AG04450 (cell line): ENCODE measurements around the gene SMO. TPM values are rescaled to one million over a fixed set of nuclear protein-coding genes. Genes with fewer than 3 reads are reported as not detected.

Source experiments
- CTCF ChIA-PET: fragments of 300-600, 350-600 bp; formaldehyde crosslinking; extraction: SDS; loops from one replicate; lab custom pipeline; 2022; ENCODE audit warnings: antibody characterized with exemption, inconsistent platforms; lab: Charles Lee
- POLR2A ChIA-PET: fragments of 350-600 bp; formaldehyde crosslinking; extraction: SDS; loops from one replicate; lab custom pipeline; 2021; ENCODE audit warnings: antibody characterized with exemption, inconsistent platforms; lab: Yijun Ruan, JAX
- DNase-seq: peaks from one replicate; pipeline ENCODE4 v3.0.0-alpha.2; 2011; ENCODE audit warnings: low read depth, low spot score
- H3K27ac ChIP-seq: one replicate; pipeline ENCODE4 v1.5.1; 2012; ENCODE audit warnings: low read depth, low read length, control low read depth
- H3K27me3 ChIP-seq: one replicate; pipeline ENCODE4 v1.6.0; 2012; ENCODE audit warnings: low read length; ENCODE audit not compliant: control insufficient read depth, insufficient read depth
- H3K4me3 ChIP-seq: 2 replicates; pipeline ENCODE4 v1.5.1; 2011; ENCODE audit warnings: mild to moderate bottlenecking, low read depth, low read length, control low read depth
- H3K9me3 ChIP-seq: 2 replicates; pipeline ENCODE4 v1.5.1; 2012; ENCODE audit warnings: low read length; ENCODE audit not compliant: control insufficient read depth, insufficient read depth
- CTCF ChIP-seq: IDR thresholded peaks from 2 replicates; pipeline ENCODE4 v1.5.1; 2011; ENCODE audit warnings: low read depth, low read length, control low read depth, inconsistent platforms
- polyA minus RNA-seq: library from RNA; depleted of rRNA, polyadenylated mRNA; stranded (reverse); fragments of >200 nt; gene quantifications from 2 replicates; pipeline ENCODE4 v1.2.3, GENCODE V29; 2011; rRNA and poly(A)+ RNA removed
- polyA plus RNA-seq: library from polyadenylated mRNA; depleted of rRNA; stranded (reverse); fragments of >200 nt; gene quantifications from 2 replicates; pipeline ENCODE4 v1.2.3, GENCODE V29; 2011; rRNA removed

The SMO gene
- 20.8 and 26.5 TPM in 2 replicates for polyA plus RNA-seq
- polyA minus RNA-seq: 65.5 and 79.7 TPM in 2 replicates

GRCh38 chr7:129188372-129188891, at the start of gene SMO:
SMO (plus strand) TSS chr7:129188633; CDS start chr7:129189152, 519 bp downstream.
- H3K27me3 ChIP-seq: peaks cover 5% of the 10 kb centered on the region
- no peak for TF ChIP-seq CTCF
- peak within 1 kb of the TSS; percentile 39 for H3K27ac ChIP-seq
- CTCF ChIA-PET: interaction anchor here (1.1 kb wide), 1 partner anchor 25 kb away, joined by 4 read pairs; no protein-coding TSS in a partner anchor
- peak within 1 kb of the TSS; percentile 82 for H3K4me3 ChIP-seq
- POLR2A ChIA-PET: interaction anchor here (0.6 to 1.1 kb wide), 5 partner anchors 15 to 706 kb away, joined by 3 to 5 read pairs (median 3); no protein-coding TSS in a partner anchor
- DNase-seq: no peak
- no peaks in the 10 kb centered on the region for H3K9me3 ChIP-seq

GRCh38 chr7:129143724-129144094, 44.7 kb upstream of the SMO start:
- Histone ChIP-seq H3K27ac (no peak overlapping the region), H3K4me3 (no peak overlapping the region), H3K27me3 (peaks cover 52% of the 10 kb centered on the region), H3K9me3 (no peaks in the 10 kb centered on the region; the same call in 1 of the 2 replicates)
- ChIA-PET POLR2A (no interaction called here), CTCF (interaction anchor here (1.7 kb wide), 1 partner anchor 20 kb away, joined by 8 read pairs; no protein-coding TSS in a partner anchor)
- no peak for TF ChIP-seq CTCF
- DNase-seq: no peak

- ChIA-PET POLR2A (interaction anchor here (0.6 kb wide), 1 partner anchor 62 kb away, joined by 7 read pairs; no protein-coding TSS in a partner anchor), CTCF (interaction anchor here (1.7 kb wide), 1 partner anchor 20 kb away, joined by 8 read pairs; no protein-coding TSS in a partner anchor)
- Histone ChIP-seq H3K27me3 (peaks cover 52% of the 10 kb centered on the region), H3K9me3 (no peaks in the 10 kb centered on the region; the same call in 1 of the 2 replicates), H3K27ac (no peak within 1 kb of the TSS), H3K4me3 (peak within 1 kb of the TSS; percentile 57)
- no peak for TF ChIP-seq CTCF
- DNase-seq: no peak
These were observed 44.2 kb upstream of the SMO start, which contains the start of gene TSPAN33 for GRCh38 chr7:129144095-129144833. TSPAN33 (plus strand) TSS chr7:129144707; CDS start chr7:129144981, 274 bp downstream.

GRCh38 chr7:129144834-129145668, 43.4 kb upstream of the SMO start:
- POLR2A ChIA-PET: interaction anchor here (0.6 kb wide), 1 partner anchor 63 kb away, joined by 7 read pairs; no protein-coding TSS in a partner anchor

More at GRCh38 chr7:129144834-129145668, 43.4 kb upstream of the SMO start:
- Histone ChIP-seq H3K27ac (no peak overlapping the region), H3K27me3 (peaks cover 59% of the 10 kb centered on the region), H3K9me3 (no peaks in the 10 kb centered on the region; the same call in 1 of the 2 replicates), H3K4me3 (peak overlapping the region; percentile 36)
- CTCF ChIA-PET: interaction anchor here (1.7 to 3.1 kb wide), 2 partner anchors 18 to 19 kb away, joined by 8 to 17 read pairs; no protein-coding TSS in a partner anchor
- no peak for DNase-seq
- peak; percentile 22; the same call in 1 of the 2 replicates for TF ChIP-seq CTCF
